22Rv1 (cell line): ENCODE measurements around the gene GCNA.

Source experiments
- ZFX ChIP-seq: fragments of 450-650 bp; IDR thresholded peaks from 2 replicates; pipeline ENCODE4 v1.6.1; 2017; ENCODE audit warnings: antibody characterized with exemption, borderline replicate concordance
- TF ChIP-seq, protein P1 (sequence below): fragments of 450-650 bp; IDR thresholded peaks from 2 replicates; pipeline ENCODE4 v1.5.1; 2017; ENCODE audit warnings: mild to moderate bottlenecking

DNA sequence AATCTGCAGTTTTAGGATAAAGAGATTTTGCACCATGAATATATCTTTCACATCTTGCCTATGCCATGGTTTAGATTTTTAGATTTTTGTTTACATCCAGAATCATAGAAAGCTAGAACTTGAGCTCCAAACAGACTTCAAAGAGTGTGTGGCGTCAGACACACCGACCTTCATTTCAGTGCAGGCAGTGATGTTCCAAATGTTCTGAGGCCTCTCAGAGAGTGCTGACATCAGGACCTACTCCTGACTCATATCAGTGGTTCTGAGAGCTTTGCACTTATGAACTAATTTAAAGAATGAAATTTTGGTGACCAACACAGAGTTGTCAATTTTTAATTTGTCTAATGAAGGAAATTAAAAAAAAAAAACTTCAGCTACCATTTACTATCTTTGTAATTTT lies 21.7 kb downstream of the GCNA start:
- TF ChIP-seq, protein P1, sequence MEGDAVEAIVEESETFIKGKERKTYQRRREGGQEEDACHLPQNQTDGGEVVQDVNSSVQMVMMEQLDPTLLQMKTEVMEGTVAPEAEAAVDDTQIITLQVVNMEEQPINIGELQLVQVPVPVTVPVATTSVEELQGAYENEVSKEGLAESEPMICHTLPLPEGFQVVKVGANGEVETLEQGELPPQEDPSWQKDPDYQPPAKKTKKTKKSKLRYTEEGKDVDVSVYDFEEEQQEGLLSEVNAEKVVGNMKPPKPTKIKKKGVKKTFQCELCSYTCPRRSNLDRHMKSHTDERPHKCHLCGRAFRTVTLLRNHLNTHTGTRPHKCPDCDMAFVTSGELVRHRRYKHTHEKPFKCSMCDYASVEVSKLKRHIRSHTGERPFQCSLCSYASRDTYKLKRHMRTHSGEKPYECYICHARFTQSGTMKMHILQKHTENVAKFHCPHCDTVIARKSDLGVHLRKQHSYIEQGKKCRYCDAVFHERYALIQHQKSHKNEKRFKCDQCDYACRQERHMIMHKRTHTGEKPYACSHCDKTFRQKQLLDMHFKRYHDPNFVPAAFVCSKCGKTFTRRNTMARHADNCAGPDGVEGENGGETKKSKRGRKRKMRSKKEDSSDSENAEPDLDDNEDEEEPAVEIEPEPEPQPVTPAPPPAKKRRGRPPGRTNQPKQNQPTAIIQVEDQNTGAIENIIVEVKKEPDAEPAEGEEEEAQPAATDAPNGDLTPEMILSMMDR, result no peak
- TF ChIP-seq ZFX, result no peak
